Activated CD4-positive, alpha-beta T cell treated with anti-CD3 and anti-CD28 coated beads, Interleukin-2, amount 10 ng/mL, durations not matched to agents 24 days and 14 days (primary cell): ENCODE measurements around the gene MAP7. TPM values are rescaled to one million over a fixed set of nuclear protein-coding genes. Genes with fewer than 3 reads are reported as not detected.

ENCODE experiments used
- DNase-seq: peaks from one replicate; pipeline ENCODE4 v3.0.0; 2022
- H3K27ac Mint-ChIP-seq: one replicate; pipeline ENCODE4 v1.8.0; 2022; ENCODE audit warnings: mild to moderate bottlenecking, mixed read lengths
- H3K27me3 Mint-ChIP-seq: one replicate; pipeline ENCODE4 v1.8.0; 2022; ENCODE audit warnings: mixed read lengths
- H3K36me3 Mint-ChIP-seq: one replicate; pipeline ENCODE4 v1.8.0; 2022; ENCODE audit warnings: low read depth, mild to moderate bottlenecking, mixed read lengths
- H3K4me1 Mint-ChIP-seq: one replicate; pipeline ENCODE4 v1.8.0; 2021; ENCODE audit warnings: mixed read lengths
- H3K4me3 Mint-ChIP-seq: one replicate; pipeline ENCODE4 v1.8.0; 2022; ENCODE audit warnings: mild to moderate bottlenecking, moderate library complexity, mixed read lengths
- H3K9me3 Mint-ChIP-seq: one replicate; pipeline ENCODE4 v1.8.0; 2021; ENCODE audit warnings: mixed read lengths
- intact Hi-C: fragments of 100-400 bp; cut with micrococcal nuclease; formaldehyde crosslinking; loops from one replicate; pipeline ENCODE4 v1.15.1; 2023
- total RNA-seq: library from RNA; stranded (reverse); gene quantifications from 2 replicates; pipeline ENCODE4 v1.2.3, GENCODE V29; 2022

Gene MAP7
- total RNA-seq, 1 donor from 2014 or later = 1.0 TPM

- intact Hi-C loops = no loop called here
- H3K27me3 Mint-ChIP-seq = peaks cover 5% of the 10 kb centered on the region
- H3K27ac Mint-ChIP-seq = no peak overlapping the region
- H3K4me3 Mint-ChIP-seq = no peak overlapping the region
- no peaks in the 10 kb centered on the region for H3K36me3 Mint-ChIP-seq
- no peaks in the 10 kb centered on the region for H3K9me3 Mint-ChIP-seq
- no peak for DNase-seq
- no peaks in the 10 kb centered on the region for H3K4me1 Mint-ChIP-seq
Measured at GRCh38 chr6:136420853-136421252, 129.4 kb downstream of the MAP7 start.

GRCh38 chr6:136415351-136416007 is 134.7 kb downstream of the MAP7 start:
- no peak overlapping the region for H3K27ac Mint-ChIP-seq
- no peaks in the 10 kb centered on the region for H3K36me3 Mint-ChIP-seq
- no peak for DNase-seq
- no peaks in the 10 kb centered on the region for H3K4me1 Mint-ChIP-seq
- H3K4me3 Mint-ChIP-seq = no peak overlapping the region
- intact Hi-C loops = no loop called here
- peaks cover 2% of the 10 kb centered on the region for H3K27me3 Mint-ChIP-seq
- H3K9me3 Mint-ChIP-seq = no peaks in the 10 kb centered on the region

- DNase-seq = no peak
- Mint-ChIP-seq H3K9me3 (no peaks in the 10 kb centered on the region), H3K27ac (no peak overlapping the region), H3K27me3 (peaks cover 5% of the 10 kb centered on the region), H3K36me3 (no peaks in the 10 kb centered on the region), H3K4me3 (no peak overlapping the region), H3K4me1 (peaks cover 6% of the 10 kb centered on the region)
- intact Hi-C loops = no loop called here
Measured at GRCh38 chr6:136412410-136412809, 137.8 kb downstream of the MAP7 start.

- Mint-ChIP-seq H3K9me3 (no peaks in the 10 kb centered on the region), H3K27ac (no peak overlapping the region), H3K4me1 (peaks cover 6% of the 10 kb centered on the region), H3K4me3 (no peak overlapping the region), H3K36me3 (no peaks in the 10 kb centered on the region), H3K27me3 (peaks cover 5% of the 10 kb centered on the region)
- intact Hi-C loops = no loop called here
- DNase-seq = no peak
Measured at GRCh38 chr6:136411453-136412354, 138.5 kb downstream of the MAP7 start.

- no peaks in the 10 kb centered on the region for H3K9me3 Mint-ChIP-seq
- H3K36me3 Mint-ChIP-seq = no peaks in the 10 kb centered on the region
- DNase-seq = no peak
- H3K27me3 Mint-ChIP-seq = peaks cover 8% of the 10 kb centered on the region
- peaks cover 6% of the 10 kb centered on the region for H3K4me1 Mint-ChIP-seq
- H3K4me3 Mint-ChIP-seq = no peak overlapping the region
- H3K27ac Mint-ChIP-seq = no peak overlapping the region
- intact Hi-C loops = no loop called here
Measured at GRCh38 chr6:136411025-136411325, 139.2 kb downstream of the MAP7 start.

- intact Hi-C loops = no loop called here
- Mint-ChIP-seq H3K27ac (no peak overlapping the region), H3K27me3 (peaks cover 10% of the 10 kb centered on the region), H3K4me1 (peaks cover 6% of the 10 kb centered on the region), H3K9me3 (no peaks in the 10 kb centered on the region), H3K4me3 (no peak overlapping the region), H3K36me3 (no peaks in the 10 kb centered on the region)
- DNase-seq = no peak
Measured at GRCh38 chr6:136410201-136411024, 139.8 kb downstream of the MAP7 start.

GRCh38 chr6:136409597-136409996 is 140.6 kb downstream of the MAP7 start:
- intact Hi-C loops = no loop called here
- Mint-ChIP-seq H3K4me1 (peaks cover 6% of the 10 kb centered on the region), H3K27me3 (peaks cover 13% of the 10 kb centered on the region), H3K9me3 (no peaks in the 10 kb centered on the region), H3K27ac (no peak overlapping the region), H3K36me3 (no peaks in the 10 kb centered on the region), H3K4me3 (no peak overlapping the region)
- DNase-seq = no peak

- Mint-ChIP-seq H3K4me3 (no peak overlapping the region), H3K36me3 (no peaks in the 10 kb centered on the region), H3K9me3 (no peaks in the 10 kb centered on the region), H3K27ac (no peak overlapping the region), H3K27me3 (peaks cover 13% of the 10 kb centered on the region), H3K4me1 (peaks cover 6% of the 10 kb centered on the region)
- no peak for DNase-seq
- intact Hi-C loops = no loop called here
Measured at GRCh38 chr6:136408204-136408603, 142.0 kb downstream of the MAP7 start.

- DNase-seq = no peak
- Mint-ChIP-seq H3K36me3 (no peaks in the 10 kb centered on the region), H3K4me1 (peaks cover 6% of the 10 kb centered on the region), H3K4me3 (no peak overlapping the region), H3K27me3 (peaks cover 13% of the 10 kb centered on the region), H3K27ac (no peak overlapping the region), H3K9me3 (no peaks in the 10 kb centered on the region)
- intact Hi-C loops = no loop called here
Measured at GRCh38 chr6:136405420-136406029, 144.7 kb downstream of the MAP7 start.

GRCh38 chr6:136404627-136405419 is 145.4 kb downstream of the MAP7 start:
- intact Hi-C loops = no loop called here
- H3K9me3 Mint-ChIP-seq = no peaks in the 10 kb centered on the region
- no peaks in the 10 kb centered on the region for H3K4me1 Mint-ChIP-seq

GRCh38 chr6:136404007-136404406 is 146.2 kb downstream of the MAP7 start:
- intact Hi-C loops = no loop called here
- no peaks in the 10 kb centered on the region for H3K36me3 Mint-ChIP-seq
- no peak overlapping the region for H3K27ac Mint-ChIP-seq
- no peaks in the 10 kb centered on the region for H3K9me3 Mint-ChIP-seq
- no peak overlapping the region for H3K4me3 Mint-ChIP-seq
- no peaks in the 10 kb centered on the region for H3K4me1 Mint-ChIP-seq
- DNase-seq = no peak
- H3K27me3 Mint-ChIP-seq = peaks cover 13% of the 10 kb centered on the region

More at GRCh38 chr6:136404627-136405419, 145.4 kb downstream of the MAP7 start:
- peaks cover 13% of the 10 kb centered on the region for H3K27me3 Mint-ChIP-seq
- H3K27ac Mint-ChIP-seq = no peak overlapping the region
- no peak for DNase-seq
- no peaks in the 10 kb centered on the region for H3K36me3 Mint-ChIP-seq
- H3K4me3 Mint-ChIP-seq = no peak overlapping the region

- Mint-ChIP-seq H3K36me3 (no peaks in the 10 kb centered on the region), H3K4me1 (no peaks in the 10 kb centered on the region), H3K9me3 (no peaks in the 10 kb centered on the region), H3K27ac (no peak overlapping the region), H3K27me3 (peaks cover 13% of the 10 kb centered on the region), H3K4me3 (no peak overlapping the region)
- no peak for DNase-seq
- intact Hi-C loops = no loop called here
Measured at GRCh38 chr6:136403110-136403980, 146.9 kb downstream of the MAP7 start.
